Upper lobe of right lung (tissue), 1 donor: ENCODE measurements around the gene PANK1. TPM values are rescaled to one million over a fixed set of nuclear protein-coding genes. Genes with fewer than 3 reads are reported as not detected.

Experiments
- ATAC-seq: fragments of 200-7000 bp; cut with Tn5 transposase; one replicate; pipeline ENCODE4 v1.9.1; 2020; ENCODE audit warnings: mild to moderate bottlenecking, moderate library complexity
- DNase-seq: peaks from one replicate; pipeline ENCODE4 v3.0.0-alpha.2; 2020
- H3K27ac ChIP-seq: fragments of 200-600 bp; one replicate; pipeline ENCODE4 v1.8.0; 2022
- H3K27me3 ChIP-seq: fragments of 200-600 bp; one replicate; pipeline ENCODE4 v1.8.0; 2022; ENCODE audit warnings: mild to moderate bottlenecking
- H3K36me3 ChIP-seq: fragments of 200-600 bp; one replicate; pipeline ENCODE4 v1.8.0; 2022
- H3K4me1 ChIP-seq: fragments of 200-600 bp; one replicate; pipeline ENCODE4 v1.8.0; 2022
- H3K4me3 ChIP-seq: fragments of 200-600 bp; one replicate; pipeline ENCODE4 v1.8.0; 2022; ENCODE audit warnings: mild to moderate bottlenecking
- H3K9me3 ChIP-seq: fragments of 200-600 bp; one replicate; pipeline ENCODE4 v1.8.0; 2022
- CTCF ChIP-seq: fragments of 200-600 bp; IDR thresholded peaks from one replicate; pipeline ENCODE4 v1.8.0; 2022; ENCODE audit warnings: antibody characterized with exemption
- intact Hi-C: fragments of 100-400 bp; cut with DNase I; formaldehyde crosslinking; loops from one replicate; pipeline ENCODE4 v1.11.0; 2022
- total RNA-seq: library from RNA; stranded (reverse); fragmentation: NEBNext Ultra II Directional; extraction: Animal tissue kit (Norgen Biotek cat#: 25700); gene quantifications from one replicate; pipeline ENCODE4 v1.2.1, GENCODE V29; 2021
- donor health status: DM: no; HTN: yes; CAD: no; lungs with severe emphysema.

The PANK1 gene
- total RNA-seq, 1 donor from 2014 or later: 8.0 TPM

- no peak for ATAC-seq
- no peak for DNase-seq
- H3K9me3 ChIP-seq: no peaks in the 10 kb centered on the region
- intact Hi-C loops: no loop called here
- no peaks in the 10 kb centered on the region for H3K36me3 ChIP-seq
- no peak overlapping the region for H3K4me3 ChIP-seq
- no peak for TF ChIP-seq CTCF
- H3K4me1 ChIP-seq: no peaks in the 10 kb centered on the region
- H3K27ac ChIP-seq: no peak overlapping the region
- H3K27me3 ChIP-seq: no peaks in the 10 kb centered on the region
These were observed 77.3 kb downstream of the PANK1 start for GRCh38 chr10:89567576-89568245.

GRCh38 chr10:89566992-89567391, 78.0 kb downstream of the PANK1 start:
- no peaks in the 10 kb centered on the region for H3K9me3 ChIP-seq
- ATAC-seq: no peak
- no peak overlapping the region for H3K4me3 ChIP-seq
- no peaks in the 10 kb centered on the region for H3K36me3 ChIP-seq
- no peak overlapping the region for H3K27ac ChIP-seq
- H3K27me3 ChIP-seq: no peaks in the 10 kb centered on the region
- no peak for DNase-seq
- H3K4me1 ChIP-seq: no peaks in the 10 kb centered on the region
- intact Hi-C loops: no loop called here
- no peak for TF ChIP-seq CTCF

GRCh38 chr10:89566095-89566950, 78.7 kb downstream of the PANK1 start:
- Histone ChIP-seq H3K4me3 (no peak overlapping the region), H3K27ac (no peak overlapping the region), H3K4me1 (no peaks in the 10 kb centered on the region), H3K27me3 (no peaks in the 10 kb centered on the region), H3K9me3 (no peaks in the 10 kb centered on the region), H3K36me3 (no peaks in the 10 kb centered on the region)
- no peak for ATAC-seq
- TF ChIP-seq CTCF: no peak
- DNase-seq: no peak
- intact Hi-C loops: no loop called here

GRCh38 chr10:89565180-89565579, 79.9 kb downstream of the PANK1 start:
- no peaks in the 10 kb centered on the region for H3K4me1 ChIP-seq
- DNase-seq: no peak
- intact Hi-C loops: no loop called here

GRCh38 chr10:89563861-89564478, 81.1 kb downstream of the PANK1 start:
- no peak overlapping the region for H3K27ac ChIP-seq
- no peaks in the 10 kb centered on the region for H3K9me3 ChIP-seq
- no peaks in the 10 kb centered on the region for H3K36me3 ChIP-seq
- DNase-seq (no peak), ATAC-seq (peak; percentile 77)
- H3K27me3 ChIP-seq: no peaks in the 10 kb centered on the region
- no peak overlapping the region for H3K4me3 ChIP-seq
- H3K4me1 ChIP-seq: no peaks in the 10 kb centered on the region
- intact Hi-C loops: loop anchor here (5.0 kb wide), 1 partner anchor 137 kb away; no protein-coding TSS in a partner anchor
- peak; percentile 77 for TF ChIP-seq CTCF

More at GRCh38 chr10:89565180-89565579, 79.9 kb downstream of the PANK1 start:
- TF ChIP-seq CTCF: no peak
- no peak for ATAC-seq
- Histone ChIP-seq H3K27me3 (no peaks in the 10 kb centered on the region), H3K4me3 (no peak overlapping the region), H3K36me3 (no peaks in the 10 kb centered on the region), H3K9me3 (no peaks in the 10 kb centered on the region), H3K27ac (no peak overlapping the region)
